Measurements from ENCODE around the gene TMPRSS9. TPM values are rescaled to one million over a fixed set of nuclear protein-coding genes. Genes with fewer than 3 reads are reported as not detected.
A peak's percentile ranks its signal among the peaks of the same experiment; 100 is the strongest.

TMPRSS9 gene
- total RNA-seq, 4 donors from 2014 or later: 0.19 TPM; not detected in 3

GRCh38 chr19:2334986-2335846 is 24.8 kb upstream of the TMPRSS9 start:
- peaks cover 5 to 41% (median 18%) of the 10 kb centered on the region in 3 donors for H3K4me1 ChIP-seq
- no peak overlapping the region for H3K4me3 ChIP-seq
- intact Hi-C loops (cut with DNase I): no loop called here
- DNase-seq: no peak
- H3K36me3 ChIP-seq: peaks cover 0 to 42% (median 9%) of the 10 kb centered on the region in 3 donors
- no peaks in the 10 kb centered on the region for H3K27me3 ChIP-seq
- 92% methylated on average over 24 to 26 of the region's 26 CpGs for WGBS, 2 donors
- H3K9me3 ChIP-seq: no peaks in the 10 kb centered on the region
- TF ChIP-seq, protein P1, sequence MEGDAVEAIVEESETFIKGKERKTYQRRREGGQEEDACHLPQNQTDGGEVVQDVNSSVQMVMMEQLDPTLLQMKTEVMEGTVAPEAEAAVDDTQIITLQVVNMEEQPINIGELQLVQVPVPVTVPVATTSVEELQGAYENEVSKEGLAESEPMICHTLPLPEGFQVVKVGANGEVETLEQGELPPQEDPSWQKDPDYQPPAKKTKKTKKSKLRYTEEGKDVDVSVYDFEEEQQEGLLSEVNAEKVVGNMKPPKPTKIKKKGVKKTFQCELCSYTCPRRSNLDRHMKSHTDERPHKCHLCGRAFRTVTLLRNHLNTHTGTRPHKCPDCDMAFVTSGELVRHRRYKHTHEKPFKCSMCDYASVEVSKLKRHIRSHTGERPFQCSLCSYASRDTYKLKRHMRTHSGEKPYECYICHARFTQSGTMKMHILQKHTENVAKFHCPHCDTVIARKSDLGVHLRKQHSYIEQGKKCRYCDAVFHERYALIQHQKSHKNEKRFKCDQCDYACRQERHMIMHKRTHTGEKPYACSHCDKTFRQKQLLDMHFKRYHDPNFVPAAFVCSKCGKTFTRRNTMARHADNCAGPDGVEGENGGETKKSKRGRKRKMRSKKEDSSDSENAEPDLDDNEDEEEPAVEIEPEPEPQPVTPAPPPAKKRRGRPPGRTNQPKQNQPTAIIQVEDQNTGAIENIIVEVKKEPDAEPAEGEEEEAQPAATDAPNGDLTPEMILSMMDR (IDR thresholded peaks at IDR 0.05): no peak
- TF ChIP-seq POLR2A (IDR thresholded peaks at IDR 0.05): no peak
- H3K27ac ChIP-seq: no peak overlapping the region

DNA sequence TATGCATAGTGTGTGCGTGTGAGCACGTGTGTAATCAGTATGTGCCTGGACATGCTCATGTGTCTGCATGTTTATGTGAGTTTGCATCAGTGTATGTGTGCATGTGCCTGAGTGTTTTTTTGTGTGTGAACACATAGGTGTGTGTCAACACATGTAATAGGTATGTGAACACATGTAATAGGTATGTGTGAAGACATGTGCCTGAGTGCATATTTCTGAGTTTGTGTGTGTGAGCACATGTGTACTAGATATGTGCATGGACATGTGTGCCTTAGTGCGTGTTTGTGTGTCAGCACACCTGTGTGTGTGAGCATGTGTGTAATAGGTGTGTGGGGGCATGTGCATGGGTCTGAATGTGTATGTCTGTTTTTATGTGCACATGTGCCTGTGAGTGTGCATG is 24.2 kb upstream of the TMPRSS9 start:
- Histone ChIP-seq H3K4me1 (peaks cover 6 to 35% (median 17%) of the 10 kb centered on the region in 3 donors), H3K27me3 (no peaks in the 10 kb centered on the region), H3K27ac (no peak overlapping the region), H3K4me3 (no peak overlapping the region), H3K9me3 (no peaks in the 10 kb centered on the region), H3K36me3 (peaks cover 0 to 48% (median 12%) of the 10 kb centered on the region in 3 donors)
- 78 to 89% methylated on average over 3 of the region's 3 CpGs for WGBS, 2 donors
- no peak for TF ChIP-seq POLR2A (IDR thresholded peaks at IDR 0.05)
- TF ChIP-seq, protein P1 (IDR thresholded peaks at IDR 0.05): no peak
- no peak for DNase-seq
- intact Hi-C loops (cut with DNase I): no loop called here

DNA sequence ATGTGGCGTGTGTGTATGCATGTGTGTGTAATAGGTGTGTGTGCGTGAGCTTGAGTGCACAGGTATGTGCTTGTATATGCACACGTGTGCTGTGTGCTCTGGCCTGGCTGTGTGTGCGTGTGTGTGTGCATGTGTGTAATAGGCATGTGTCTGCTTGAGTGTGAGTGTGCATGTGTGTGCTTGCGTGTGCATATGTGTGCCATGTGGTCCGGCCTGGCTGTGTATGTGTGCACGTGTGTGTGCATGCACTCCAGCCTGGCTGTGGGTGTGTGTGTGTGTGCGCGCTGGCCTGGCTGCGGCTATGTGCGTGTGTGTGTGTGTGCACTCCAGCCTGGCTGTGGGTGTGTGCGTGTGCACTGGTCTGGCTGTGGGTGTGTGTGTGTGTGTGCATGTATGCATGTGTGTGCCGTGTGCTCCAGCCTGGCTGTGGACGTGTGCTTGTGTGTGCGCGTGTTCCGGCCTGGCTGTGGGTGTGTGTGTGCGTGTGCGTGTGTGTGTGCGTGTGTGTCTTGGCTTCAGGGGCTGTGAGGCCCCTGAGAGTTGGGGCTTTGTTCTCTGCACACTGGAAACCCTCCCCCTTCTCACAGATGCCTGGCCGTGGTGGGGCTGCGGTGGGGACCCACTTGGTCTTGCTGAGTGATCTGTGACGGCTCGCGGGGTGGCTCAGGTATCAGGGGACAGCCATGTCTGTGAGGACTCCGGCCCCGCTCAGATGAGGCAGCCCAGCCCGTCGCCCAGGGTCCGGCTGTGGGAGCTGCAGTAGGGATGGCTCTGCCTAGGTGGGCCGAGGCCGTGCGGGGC is 23.3 kb upstream of the TMPRSS9 start:
- peaks cover 8 to 35% (median 9%) of the 10 kb centered on the region in 3 donors for H3K4me1 ChIP-seq
- H3K36me3 ChIP-seq: peaks cover 0 to 57% (median 12%) of the 10 kb centered on the region in 3 donors
- intact Hi-C loops (cut with DNase I): no loop called here
- H3K27ac ChIP-seq: no peak overlapping the region
- WGBS, 2 donors: 87 to 90% methylated on average over 12 to 17 of the region's 33 CpGs
- H3K27me3 ChIP-seq: no peaks in the 10 kb centered on the region
- no peak for TF ChIP-seq POLR2A (IDR thresholded peaks at IDR 0.05)
- TF ChIP-seq, protein P1 (IDR thresholded peaks at IDR 0.05): no peak
- no peaks in the 10 kb centered on the region for H3K9me3 ChIP-seq
- no peak for DNase-seq
- no peak overlapping the region for H3K4me3 ChIP-seq

DNA sequence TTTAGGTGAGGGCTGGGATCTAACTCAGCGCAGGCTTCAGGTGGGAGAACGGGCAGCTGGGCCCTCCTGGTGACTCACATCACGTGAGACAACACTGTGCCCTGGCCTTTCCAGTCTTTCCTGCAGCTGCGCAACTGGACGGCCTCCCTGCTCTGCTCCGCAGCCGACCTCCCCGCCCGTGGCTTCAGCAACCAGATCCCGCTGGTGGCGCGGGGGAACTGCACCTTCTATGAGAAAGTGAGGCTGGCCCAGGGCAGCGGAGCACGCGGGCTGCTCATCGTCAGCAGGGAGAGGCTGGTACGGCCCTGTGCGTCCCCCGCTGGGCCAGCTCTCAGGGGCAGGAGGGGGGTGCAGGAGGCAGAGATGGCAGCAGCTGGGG is 22.7 kb upstream of the TMPRSS9 start:
- Histone ChIP-seq H3K4me1 (peaks cover 4 to 35% (median 8%) of the 10 kb centered on the region in 3 donors), H3K27me3 (no peaks in the 10 kb centered on the region), H3K4me3 (no peak overlapping the region), H3K27ac (no peak overlapping the region), H3K9me3 (no peaks in the 10 kb centered on the region), H3K36me3 (peaks cover 0 to 63% (median 12%) of the 10 kb centered on the region in 3 donors)
- intact Hi-C loops (cut with DNase I): no loop called here
- no peak for DNase-seq
- TF ChIP-seq, protein P1 (IDR thresholded peaks at IDR 0.05): peak in 1 of 6 experiments; percentile 17
- TF ChIP-seq POLR2A (IDR thresholded peaks at IDR 0.05): no peak
- WGBS, 2 donors: 55 to 87% methylated on average over 4 to 7 of the region's 19 CpGs
